Activated CD8-positive, alpha-beta T cell treated with anti-CD3 and anti-CD28 coated beads, Interleukin-2, amount 10 ng/mL, durations not matched to agents 7 days and 5 days (primary cell): Measurements from ENCODE around the gene CHRM4. TPM values are rescaled to one million over a fixed set of nuclear protein-coding genes. Genes with fewer than 3 reads are reported as not detected.

Experiments used
- ATAC-seq: fragments of 150-1000 bp; cut with Tn5 transposase; one replicate; pipeline ENCODE4 v1.10.0; 2021; ENCODE audit warnings: moderate library complexity
- CTCF ChIA-PET: fragments of 350-600 bp; sonication (Branson Sonifier 250); formaldehyde crosslinking; loops from one replicate; lab custom pipeline; 2021; ENCODE audit warnings: antibody characterized with exemption; lab: Charles Lee
- POLR2A ChIA-PET: fragments of 350-600 bp; sonication (Branson Sonifier 250); formaldehyde crosslinking; loops from one replicate; lab custom pipeline; 2021; ENCODE audit warnings: antibody characterized with exemption; lab: Charles Lee
- DNase-seq: peaks from one replicate; pipeline ENCODE4 v3.0.0-alpha.2; 2020
- H3K27ac Mint-ChIP-seq: one replicate; pipeline ENCODE4 v1.8.0; 2021; ENCODE audit warnings: mild to moderate bottlenecking, mixed read lengths
- H3K27me3 Mint-ChIP-seq: one replicate; pipeline ENCODE4 v1.8.0; 2021; ENCODE audit warnings: low read depth, mixed read lengths
- H3K36me3 Mint-ChIP-seq: one replicate; pipeline ENCODE4 v1.8.0; 2021; ENCODE audit warnings: low read depth, mixed read lengths
- H3K4me1 Mint-ChIP-seq: one replicate; pipeline ENCODE4 v1.8.0; 2021; ENCODE audit warnings: low read depth, mixed read lengths
- H3K4me3 Mint-ChIP-seq: one replicate; pipeline ENCODE4 v1.8.0; 2021; ENCODE audit warnings: mild to moderate bottlenecking, mixed read lengths
- H3K9me3 Mint-ChIP-seq: one replicate; pipeline ENCODE4 v1.8.0; 2022; ENCODE audit warnings: mixed read lengths; ENCODE audit not compliant: insufficient read depth
- total RNA-seq, 2 experiments: library from RNA; stranded (reverse); gene quantifications; one replicate each; pipeline ENCODE4 v1.2.3, GENCODE V29; 2021

The CHRM4 gene
- total RNA-seq, 2 experiments from 2014 or later = 0.37 TPM

DNA sequence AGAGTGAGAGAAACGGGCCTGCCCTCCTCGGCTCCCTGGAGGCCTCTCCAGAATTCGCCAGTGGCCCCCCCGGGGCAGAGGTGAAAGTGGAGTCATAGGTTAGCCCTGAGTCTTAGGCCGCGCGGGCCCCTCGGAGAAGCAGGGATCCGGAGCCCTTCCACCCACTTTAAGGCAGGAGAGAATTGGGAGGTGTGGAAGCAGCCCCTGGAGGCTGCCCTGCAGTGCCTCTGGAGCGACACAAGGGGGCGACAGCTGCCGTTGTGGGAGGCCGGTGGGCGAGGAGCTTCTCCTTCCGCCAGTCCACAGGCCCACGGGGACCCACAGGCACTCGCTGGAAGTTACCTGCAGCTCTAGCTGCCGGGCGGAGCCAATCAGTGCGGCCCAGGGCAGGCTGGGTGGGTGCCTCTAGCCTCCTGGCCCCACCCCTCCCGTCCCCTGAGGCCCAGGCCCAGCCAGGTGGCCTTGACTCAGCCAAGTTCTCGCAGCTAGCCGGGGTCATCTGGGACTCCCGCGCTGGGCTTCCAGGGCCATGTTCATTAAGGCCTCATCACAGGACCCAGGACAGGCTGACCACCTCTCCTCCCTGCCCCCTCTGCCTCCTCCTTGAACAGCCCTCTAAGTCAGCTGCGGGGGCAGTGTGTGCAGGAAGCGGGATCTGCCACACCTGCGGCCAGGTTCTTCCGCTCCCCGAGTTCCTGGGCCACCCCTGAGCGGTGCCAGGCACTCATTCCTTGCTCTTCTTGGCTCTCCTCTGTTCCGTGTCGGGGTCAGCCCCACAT, 39.3 kb downstream of the CHRM4 start:
- Mint-ChIP-seq H3K27ac (peak overlapping the region; percentile 86), H3K4me1 (peaks cover 73% of the 10 kb centered on the region), H3K36me3 (peaks cover 52% of the 10 kb centered on the region), H3K4me3 (peak overlapping the region; percentile 78), H3K9me3 (no peaks in the 10 kb centered on the region), H3K27me3 (no peaks in the 10 kb centered on the region)
- DNase-seq = peak; percentile 81
- ChIA-PET POLR2A (interaction anchor here (6.7 kb wide), 1 partner anchor 12 kb away, joined by 77 read pairs; no protein-coding TSS in a partner anchor), CTCF (interaction anchor here (0.6 to 17.2 kb wide), 23 partner anchors 11 to 474 kb away, joined by 3 to 381 read pairs (median 5); partner anchors contain the start of genes ATG13, HARBI1 and MDK)
- peak; percentile 43 for ATAC-seq

DNA sequence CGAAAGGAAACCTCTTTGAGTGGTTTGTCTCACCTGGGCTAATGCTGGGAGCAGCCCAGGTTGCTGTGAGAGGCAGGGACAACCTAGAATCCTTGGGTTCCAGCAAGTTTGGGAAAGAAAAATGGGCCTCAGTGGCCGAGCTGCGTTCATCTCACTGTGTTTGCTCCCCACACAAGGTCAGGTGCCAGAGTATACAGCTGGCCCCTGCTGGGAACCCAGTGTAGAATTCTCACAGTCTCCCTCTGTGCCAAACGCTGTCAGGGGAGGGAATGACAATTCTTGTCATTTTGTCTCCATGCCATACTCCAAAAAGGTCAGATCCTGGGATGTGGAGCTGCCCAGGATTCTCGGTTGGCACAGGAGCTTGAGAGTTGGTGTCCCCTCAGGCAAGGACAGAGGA, 40.0 kb downstream of the CHRM4 start:
- Mint-ChIP-seq H3K27ac (peak overlapping the region; percentile 60), H3K9me3 (no peaks in the 10 kb centered on the region), H3K36me3 (peaks cover 48% of the 10 kb centered on the region), H3K4me3 (peak overlapping the region; percentile 78), H3K4me1 (peaks cover 71% of the 10 kb centered on the region), H3K27me3 (no peaks in the 10 kb centered on the region)
- ATAC-seq (no peak), DNase-seq (no peak)
- CTCF ChIA-PET = interaction anchor here (0.9 to 17.2 kb wide), 17 partner anchors 10 to 178 kb away, joined by 3 to 381 read pairs (median 7); partner anchors contain the start of gene MDK
- POLR2A ChIA-PET = interaction anchor here (6.7 kb wide), 1 partner anchor 13 kb away, joined by 77 read pairs; no protein-coding TSS in a partner anchor

DNA sequence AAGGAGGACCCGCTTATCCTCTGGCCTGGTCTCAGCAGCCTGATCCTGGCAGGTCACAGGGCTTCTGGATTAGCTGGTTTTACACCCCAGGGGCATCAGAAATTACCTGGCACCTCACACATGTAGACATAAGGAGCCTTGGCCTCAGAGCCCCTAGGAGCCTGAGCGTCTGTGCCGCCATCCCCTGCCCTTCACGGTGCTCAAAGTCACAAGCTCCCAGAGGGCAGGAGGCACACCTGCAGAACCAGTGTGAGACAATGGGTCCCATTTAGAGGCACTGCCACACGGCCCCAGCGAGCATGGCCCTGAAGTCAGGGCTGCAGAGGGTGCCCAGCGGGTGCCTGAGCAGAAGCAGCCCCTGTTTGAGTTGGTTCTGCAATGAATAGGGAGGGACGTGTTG, 40.4 kb downstream of the CHRM4 start:
- DNase-seq = no peak
- no peaks in the 10 kb centered on the region for H3K9me3 Mint-ChIP-seq
- peaks cover 44% of the 10 kb centered on the region for H3K36me3 Mint-ChIP-seq
- H3K27ac Mint-ChIP-seq = peak overlapping the region; percentile 20
- ChIA-PET CTCF (interaction anchor here (1.4 to 17.2 kb wide), 6 partner anchors 9 to 178 kb away, joined by 3 to 381 read pairs (median 16); no protein-coding TSS in a partner anchor), POLR2A (interaction anchor here (0.6 to 6.7 kb wide), 2 partner anchors 13 to 266 kb away, joined by 3 to 77 read pairs; partner anchors contain the start of genes ATG13 and HARBI1)
- peaks cover 73% of the 10 kb centered on the region for H3K4me1 Mint-ChIP-seq
- H3K4me3 Mint-ChIP-seq = peak overlapping the region; percentile 78
- no peaks in the 10 kb centered on the region for H3K27me3 Mint-ChIP-seq
- no peak for ATAC-seq

DNA sequence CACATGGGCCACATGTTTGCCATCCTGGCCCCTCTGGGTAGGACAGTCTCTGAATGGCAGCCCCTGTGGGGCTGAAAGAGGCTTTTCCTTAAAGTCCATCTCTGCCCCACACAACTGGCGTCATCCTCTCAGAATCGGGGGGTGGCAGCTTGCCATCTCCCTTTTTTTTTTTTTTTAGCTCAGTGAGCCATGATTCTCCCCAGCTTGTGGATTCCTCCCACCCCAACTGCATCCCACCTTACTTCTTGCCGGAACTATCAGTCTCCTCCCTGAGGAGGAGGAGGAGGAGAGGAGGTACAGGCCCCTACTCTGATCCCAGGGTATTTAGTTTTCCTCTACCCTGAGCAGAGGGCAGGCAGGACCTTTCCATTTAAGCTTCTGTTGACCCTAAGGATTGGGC, 40.9 kb downstream of the CHRM4 start:
- Mint-ChIP-seq H3K27me3 (no peaks in the 10 kb centered on the region), H3K36me3 (peaks cover 43% of the 10 kb centered on the region), H3K27ac (peak overlapping the region; percentile 92), H3K4me1 (peaks cover 78% of the 10 kb centered on the region), H3K4me3 (no peak overlapping the region), H3K9me3 (no peaks in the 10 kb centered on the region)
- ATAC-seq = no peak
- ChIA-PET CTCF (interaction anchor here (1.6 to 17.2 kb wide), 4 partner anchors 15 to 179 kb away, joined by 7 to 381 read pairs (median 16); no protein-coding TSS in a partner anchor), POLR2A (interaction anchor here (0.6 to 6.7 kb wide), 2 partner anchors 14 to 266 kb away, joined by 3 to 77 read pairs; partner anchors contain the start of genes ATG13 and HARBI1)
- no peak for DNase-seq

DNA sequence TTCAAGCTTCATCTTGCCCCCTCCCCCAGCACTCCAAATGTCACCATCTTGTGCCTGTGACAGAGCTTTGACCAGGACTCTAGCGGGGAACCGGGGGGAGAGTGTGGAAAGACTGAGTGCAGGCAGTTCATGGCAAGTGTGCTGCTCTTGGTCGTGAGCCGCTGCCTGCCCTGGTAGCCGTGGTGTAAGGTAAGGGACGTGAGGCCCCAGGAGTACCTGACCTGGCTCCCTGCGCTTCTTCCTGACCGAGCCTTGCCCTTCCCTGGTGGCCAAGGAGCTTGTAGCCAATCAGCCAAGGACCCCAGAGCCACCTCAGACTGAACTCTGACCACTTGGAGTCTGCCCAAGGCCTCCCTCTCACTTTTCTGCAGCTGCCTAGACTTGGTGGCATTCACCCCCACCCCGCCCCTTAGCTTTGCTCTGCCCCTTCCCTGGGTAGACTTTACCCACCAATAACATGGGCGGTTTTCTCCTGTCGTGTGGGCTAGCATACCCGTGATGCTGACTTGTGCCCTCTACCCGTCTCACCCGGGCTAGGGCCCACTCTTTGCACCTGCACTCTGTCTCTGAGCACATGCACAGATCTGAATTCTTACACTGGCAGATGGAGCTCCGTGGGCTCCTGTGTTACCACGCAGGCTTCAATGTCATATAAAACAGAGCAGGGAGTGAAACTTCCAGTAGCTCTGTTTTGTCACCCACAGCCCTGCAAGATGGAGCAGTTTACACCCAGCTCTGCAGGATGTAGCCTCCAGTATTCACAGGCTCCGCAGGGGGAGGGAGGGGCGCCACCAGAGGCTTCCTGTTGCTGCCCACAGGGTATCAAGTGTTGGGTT, 42.8 kb downstream of the CHRM4 start:
- H3K4me1 Mint-ChIP-seq = peaks cover 80% of the 10 kb centered on the region
- peak overlapping the region; percentile 82 for H3K4me3 Mint-ChIP-seq
- ATAC-seq = peak; percentile 41
- no peaks in the 10 kb centered on the region for H3K9me3 Mint-ChIP-seq
- H3K27ac Mint-ChIP-seq = peak overlapping the region; percentile 92
- peaks cover 2% of the 10 kb centered on the region for H3K27me3 Mint-ChIP-seq
- ChIA-PET CTCF (interaction anchor here (0.7 to 17.2 kb wide), 9 partner anchors 8 to 180 kb away, joined by 3 to 381 read pairs (median 5); no protein-coding TSS in a partner anchor), POLR2A (interaction anchor here (0.6 to 6.7 kb wide), 7 partner anchors 8 to 1419 kb away, joined by 3 to 77 read pairs (median 3); no protein-coding TSS in a partner anchor)
- H3K36me3 Mint-ChIP-seq = peaks cover 34% of the 10 kb centered on the region
- peak; percentile 78 for DNase-seq

DNA sequence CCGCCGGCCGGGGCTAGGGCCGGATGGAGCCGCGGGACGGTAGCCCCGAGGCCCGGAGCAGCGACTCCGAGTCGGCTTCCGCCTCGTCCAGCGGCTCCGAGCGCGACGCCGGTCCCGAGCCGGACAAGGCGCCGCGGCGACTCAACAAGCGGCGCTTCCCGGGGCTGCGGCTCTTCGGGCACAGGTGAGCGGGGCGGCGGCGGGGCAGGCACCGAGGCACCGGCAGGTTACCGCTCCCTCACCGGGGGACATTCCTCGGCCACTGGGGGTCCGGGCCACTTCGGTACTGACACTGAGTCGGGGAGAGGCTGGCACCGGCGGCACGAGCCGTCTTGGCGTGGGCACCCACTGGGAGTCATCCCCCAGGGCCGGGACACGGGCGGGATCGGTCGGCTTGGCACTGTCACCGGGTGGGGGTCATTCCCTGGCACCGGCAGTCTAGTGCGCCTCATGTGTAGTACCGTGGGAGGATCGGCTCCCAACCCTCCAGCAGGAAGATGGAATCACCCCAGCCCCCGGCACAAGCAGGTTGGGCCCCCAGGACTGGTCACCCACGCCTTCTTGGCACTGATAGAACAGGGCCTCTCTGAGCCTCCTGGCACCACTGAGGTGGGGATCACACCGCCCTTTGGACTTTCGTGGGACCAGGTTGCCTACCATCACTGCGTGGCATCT, 43.8 kb downstream of the CHRM4 start:
- H3K4me1 Mint-ChIP-seq = peaks cover 74% of the 10 kb centered on the region
- DNase-seq (no peak), ATAC-seq (no peak)
- peaks cover 32% of the 10 kb centered on the region for H3K36me3 Mint-ChIP-seq
- CTCF ChIA-PET = interaction anchor here (0.9 to 17.2 kb wide), 9 partner anchors 16 to 109 kb away, joined by 4 to 381 read pairs (median 10); no protein-coding TSS in a partner anchor
- POLR2A ChIA-PET = interaction anchor here (0.9 to 6.7 kb wide), 4 partner anchors 9 to 327 kb away, joined by 3 to 77 read pairs (median 5); no protein-coding TSS in a partner anchor
- no peaks in the 10 kb centered on the region for H3K9me3 Mint-ChIP-seq
- H3K27ac Mint-ChIP-seq = peak overlapping the region; percentile 92
- H3K4me3 Mint-ChIP-seq = peak overlapping the region; percentile 82
- peaks cover 7% of the 10 kb centered on the region for H3K27me3 Mint-ChIP-seq

DNA sequence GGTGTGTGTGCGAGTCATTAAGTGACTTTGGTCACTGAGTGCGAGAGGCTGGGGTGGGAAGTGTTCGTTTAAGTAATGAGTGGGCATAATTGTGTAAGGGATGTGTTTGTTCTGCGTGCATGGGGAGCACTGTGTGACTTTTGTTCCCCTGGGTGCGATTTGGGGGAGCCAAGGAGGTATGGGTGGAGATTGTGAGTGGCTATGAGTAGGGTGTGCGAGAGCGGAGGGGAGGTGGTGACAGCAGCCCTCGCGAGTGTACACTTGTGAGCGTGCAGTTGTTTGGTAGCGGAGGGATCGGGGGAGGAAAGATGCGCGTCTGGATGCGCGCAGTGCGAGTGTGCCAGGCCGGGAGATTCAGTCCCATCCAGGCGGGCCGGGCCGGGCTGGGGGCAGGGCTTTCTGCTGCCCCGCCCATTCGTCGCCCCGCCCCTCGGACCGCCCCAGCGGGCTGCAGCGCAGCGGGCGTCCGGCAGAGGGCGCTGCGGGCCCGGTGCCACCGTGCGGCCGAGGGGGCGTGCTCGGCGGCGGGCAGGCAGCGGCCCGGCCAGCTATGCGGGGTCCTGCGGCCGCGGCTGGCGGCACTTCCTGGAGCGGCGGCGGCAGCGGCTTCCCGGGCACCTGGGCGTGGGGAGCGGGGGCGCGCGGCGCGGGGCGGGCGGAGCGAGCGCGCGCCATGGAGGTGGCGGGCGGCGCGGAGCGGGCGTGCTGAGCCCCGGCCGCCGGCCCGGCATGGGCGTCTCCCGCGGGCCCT, 44.5 kb downstream of the CHRM4 start, which contains the start of gene DGKZ:
Gene DGKZ (plus strand): TSS at position 578 of the 751 bp plus-strand sequence. CDS start 197 bp downstream, outside the sequence.
- Mint-ChIP-seq H3K27me3 (peaks cover 7% of the 10 kb centered on the region), H3K9me3 (no peaks in the 10 kb centered on the region), H3K4me3 (peak within 1 kb of the TSS; percentile 82), H3K4me1 (peaks cover 75% of the 10 kb centered on the region), H3K36me3 (peaks cover 31% of the 10 kb centered on the region), H3K27ac (peak within 1 kb of the TSS; percentile 92)
- CTCF ChIA-PET = interaction anchor here (1.1 to 17.2 kb wide), 6 partner anchors 15 to 108 kb away, joined by 3 to 381 read pairs (median 17); no protein-coding TSS in a partner anchor
- peak; percentile 88 for DNase-seq
- POLR2A ChIA-PET = interaction anchor here (0.6 kb wide), 1 partner anchor 11 kb away, joined by 3 read pairs; no protein-coding TSS in a partner anchor
- peak; percentile 73 for ATAC-seq

DNA sequence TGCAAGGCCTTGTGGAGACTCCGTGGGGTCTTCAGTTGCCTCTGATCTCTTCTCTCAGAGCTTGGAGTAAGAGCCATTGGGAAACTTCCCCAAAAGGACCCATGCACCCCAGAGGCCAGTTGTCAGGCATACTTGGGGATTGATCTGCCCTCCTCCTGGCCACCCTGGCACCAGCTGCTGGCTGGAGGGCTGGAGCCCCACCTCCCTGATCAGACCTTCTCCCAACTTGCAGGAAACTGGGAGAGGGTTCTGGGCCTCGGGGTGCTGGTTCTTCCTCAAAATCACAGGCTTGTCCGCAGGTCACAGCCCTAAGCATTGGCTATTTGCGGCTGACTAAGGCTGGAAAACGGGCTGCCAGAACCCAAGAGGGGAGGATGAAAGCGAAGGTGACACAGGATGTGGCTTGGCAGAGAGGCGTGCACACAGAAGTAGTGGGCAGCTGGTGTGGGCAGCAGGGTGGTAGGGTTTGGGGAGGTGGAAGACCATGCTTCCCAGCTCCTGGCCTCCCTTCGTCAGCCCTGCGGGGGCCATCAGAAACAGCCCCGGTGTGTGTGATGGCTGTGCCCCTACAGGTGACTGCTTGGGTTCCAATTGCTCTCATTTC, 45.6 kb downstream of the CHRM4 start:
- DNase-seq (peak; percentile 56), ATAC-seq (peak; percentile 6)
- H3K4me3 Mint-ChIP-seq = peak overlapping the region; percentile 71
- peak overlapping the region; percentile 76 for H3K27ac Mint-ChIP-seq
- peaks cover 7% of the 10 kb centered on the region for H3K27me3 Mint-ChIP-seq
- H3K4me1 Mint-ChIP-seq = peaks cover 75% of the 10 kb centered on the region
- H3K36me3 Mint-ChIP-seq = peaks cover 23% of the 10 kb centered on the region
- H3K9me3 Mint-ChIP-seq = no peaks in the 10 kb centered on the region
- POLR2A ChIA-PET = interaction anchor here (1.3 kb wide), 1 partner anchor 14 kb away, joined by 6 read pairs; no protein-coding TSS in a partner anchor
- CTCF ChIA-PET = interaction anchor here (0.8 to 17.2 kb wide), 6 partner anchors 14 to 107 kb away, joined by 3 to 381 read pairs (median 17); no protein-coding TSS in a partner anchor

DNA sequence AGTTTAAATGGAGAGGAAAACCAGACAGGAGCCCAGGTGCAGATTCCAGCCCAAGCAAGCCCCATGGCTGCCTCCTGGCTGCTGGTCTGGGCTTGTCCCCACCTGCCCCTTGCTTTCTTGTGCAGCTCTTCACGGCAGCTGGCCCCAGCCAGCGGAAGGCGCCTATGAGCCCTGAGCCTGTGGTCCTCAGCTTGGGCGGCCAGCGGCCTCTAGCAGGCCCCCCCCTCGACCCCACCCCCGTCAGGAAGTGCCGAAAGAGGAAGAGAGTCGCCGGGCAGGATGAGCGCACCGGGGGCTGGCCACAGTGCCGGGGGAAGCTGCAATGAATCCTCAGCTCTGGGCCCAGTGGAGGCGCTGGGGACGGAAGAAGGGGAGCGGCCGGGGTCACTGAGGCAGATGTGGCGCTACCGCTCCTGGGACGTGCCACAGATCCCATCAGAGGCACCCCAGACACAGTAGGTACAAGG, 46.4 kb downstream of the CHRM4 start:
- ATAC-seq (no peak), DNase-seq (no peak)
- Mint-ChIP-seq H3K27ac (peak overlapping the region; percentile 76), H3K9me3 (no peaks in the 10 kb centered on the region), H3K4me3 (peak overlapping the region; percentile 71), H3K4me1 (peaks cover 67% of the 10 kb centered on the region), H3K27me3 (peaks cover 7% of the 10 kb centered on the region), H3K36me3 (peaks cover 16% of the 10 kb centered on the region)
- CTCF ChIA-PET = interaction anchor here (0.8 to 17.2 kb wide), 5 partner anchors 13 to 106 kb away, joined by 3 to 381 read pairs (median 24); no protein-coding TSS in a partner anchor
- POLR2A ChIA-PET = interaction anchor here (0.5 to 1.3 kb wide), 2 partner anchors 13 to 49 kb away, joined by 3 to 6 read pairs; no protein-coding TSS in a partner anchor
